ENCODE data around the gene FBXO48.

FBXO48 gene

GRCh38 chr2:68411397-68412126, 55.5 kb downstream of the FBXO48 start:
- DNase-seq, result no peak
